HepG2 (cell line): ENCODE data around the gene HABP4. TPM values are rescaled to one million over a fixed set of nuclear protein-coding genes. Genes with fewer than 3 reads are reported as not detected.
A peak's percentile ranks its signal among the peaks of the same experiment; 100 is the strongest.

Experiments used
- ATM ChIP-seq: fragments of 450-650 bp; IDR thresholded peaks from 2 replicates; pipeline ENCODE4 v1.7.1; 2017; ENCODE audit warnings: mild to moderate bottlenecking, borderline replicate concordance
- HNF1B ChIP-seq: sonication (generic); formaldehyde crosslinking; IDR thresholded peaks from 2 replicates; pipeline ENCODE4 v1.5.1; 2020; ENCODE audit warnings: mild to moderate bottlenecking, moderate library complexity, missing genetic modification reagents
- KDM1A ChIP-seq: IDR thresholded peaks from 2 replicates; pipeline ENCODE4 v1.6.1; 2016; ENCODE audit warnings: missing compliant biosample characterization
- KLF11 ChIP-seq: IDR thresholded peaks from 2 replicates; pipeline ENCODE4 v1.6.1; 2016; ENCODE audit warnings: missing compliant biosample characterization
- MAFK ChIP-seq, 2 experiments: IDR thresholded peaks in 1 of 2; conservative IDR thresholded peaks in 1 of 2; 2 replicates each; pipeline ENCODE4 v1.6.1; 2011; ENCODE audit warnings: improper control_type of control experiment in 2 of 2, low read length in 2 of 2
- NFE2L2 ChIP-seq: fragments of 150-350 bp; IDR thresholded peaks from 2 replicates; pipeline ENCODE4 v1.6.1; 2014; ENCODE audit warnings: low read length
- PATZ1 ChIP-seq: sonication (generic); formaldehyde crosslinking; IDR thresholded peaks from 2 replicates; pipeline ENCODE4 v1.4.0; 2020; ENCODE audit warnings: missing genetic modification reagents
- PITX1 ChIP-seq: sonication (generic); formaldehyde crosslinking; IDR thresholded peaks from 2 replicates; pipeline ENCODE4 v1.5.1; 2020; ENCODE audit warnings: mild to moderate bottlenecking, missing genetic modification reagents
- POLR2AphosphoS2 ChIP-seq: IDR thresholded peaks from 2 replicates; pipeline ENCODE4 v1.6.1; 2011; ENCODE audit warnings: low read depth, low read length, improper control_type of control experiment
- PTBP1 ChIP-seq: fragments of 200-400 bp; formaldehyde crosslinking; IDR thresholded peaks from 2 replicates; pipeline ENCODE4 v1.6.1; 2018; ENCODE audit warnings: low read length, low read depth; ENCODE audit not compliant: poor library complexity, severe bottlenecking
- SOX13 ChIP-seq, 3 experiments: fragments of 450-650 bp in 1 of 3; sonication (generic) in 1 of 3; formaldehyde crosslinking in 1 of 3; IDR thresholded peaks in 2 of 3; conservative IDR thresholded peaks in 1 of 3; 2 replicates each; pipeline versions ENCODE4 v1.5.0 to v1.6.1; 2016 to 2020; ENCODE audit warnings: antibody characterized with exemption in 1 of 3, mild to moderate bottlenecking in 1 of 3, missing compliant biosample characterization in 1 of 3, missing genetic modification reagents in 1 of 3, moderate library complexity in 1 of 3
- SOX5 ChIP-seq: IDR thresholded peaks from 2 replicates; pipeline ENCODE4 v1.6.1; 2016; ENCODE audit warnings: borderline replicate concordance
- SUZ12 ChIP-seq: fragments of 150-350 bp; IDR thresholded peaks from 2 replicates; pipeline ENCODE4 v1.6.1; 2014; ENCODE audit warnings: low read depth, low read length
- TP53 ChIP-seq: sonication (generic); formaldehyde crosslinking; conservative IDR thresholded peaks from 2 replicates; pipeline ENCODE4 v1.4.0; 2020; ENCODE audit warnings: missing genetic modification reagents
- ZNF652 ChIP-seq: IDR thresholded peaks from 2 replicates; pipeline ENCODE4 v1.6.1; 2016; ENCODE audit warnings: low read depth, borderline replicate concordance
- ZNF691 ChIP-seq: sonication (generic); formaldehyde crosslinking; IDR thresholded peaks from 2 replicates; pipeline ENCODE4 v1.4.0; 2020; ENCODE audit warnings: missing genetic modification reagents, low read depth, mild to moderate bottlenecking, borderline replicate concordance
- ZNF816 ChIP-seq: sonication (generic); formaldehyde crosslinking; IDR thresholded peaks from 2 replicates; pipeline ENCODE4 v1.8.0; 2022; ENCODE audit warnings: missing genetic modification reagents, mild to moderate bottlenecking, borderline replicate concordance
- polyA plus RNA-seq, 8 experiments: library from polyadenylated mRNA; depleted of rRNA in 3 of 8; stranded (reverse) in 7 of 8; unstranded in 1 of 8; fragments of >200 nt; fragmentation: Illumina TruSeq in 4 of 8; extraction: Trizol in 4 of 8; gene quantifications; 2 replicates each; pipeline versions ENCODE4 v1.2.1 to v1.2.3, GENCODE V29; 2011 to 2016; ENCODE audit warnings: low read depth in 4 of 8, missing spikeins in 1 of 8, mixed read lengths in 1 of 8; ENCODE audit not compliant: insufficient read depth in 1 of 8
- total RNA-seq, 5 experiments: library from RNA; depleted of rRNA; stranded (reverse); fragments of >200 nt; fragmentation: Illumina TruSeq; extraction: Trizol; gene quantifications; 2 replicates each; pipeline ENCODE4 v1.2.3, GENCODE V29; 2016; ENCODE audit warnings: low read depth in 1 of 5
- TF ChIP-seq, protein P1 (sequence below): sonication (generic); formaldehyde crosslinking; IDR thresholded peaks from 2 replicates; pipeline ENCODE4 v1.4.0; 2020; ENCODE audit warnings: missing genetic modification reagents; ENCODE audit errors: not compliant biosample characterization
- TF ChIP-seq, protein P2 (sequence below): sonication (generic); formaldehyde crosslinking; IDR thresholded peaks from 2 replicates; pipeline ENCODE4 v1.4.0; 2020; ENCODE audit warnings: missing genetic modification reagents, mild to moderate bottlenecking, borderline replicate concordance

Gene HABP4
- total and polyA plus RNA-seq, 2 of the 13 experiments (the other 11 are each of a cell fraction or from before 2014, with no cell fraction given): 14.3 to 26.6 TPM

DNA sequence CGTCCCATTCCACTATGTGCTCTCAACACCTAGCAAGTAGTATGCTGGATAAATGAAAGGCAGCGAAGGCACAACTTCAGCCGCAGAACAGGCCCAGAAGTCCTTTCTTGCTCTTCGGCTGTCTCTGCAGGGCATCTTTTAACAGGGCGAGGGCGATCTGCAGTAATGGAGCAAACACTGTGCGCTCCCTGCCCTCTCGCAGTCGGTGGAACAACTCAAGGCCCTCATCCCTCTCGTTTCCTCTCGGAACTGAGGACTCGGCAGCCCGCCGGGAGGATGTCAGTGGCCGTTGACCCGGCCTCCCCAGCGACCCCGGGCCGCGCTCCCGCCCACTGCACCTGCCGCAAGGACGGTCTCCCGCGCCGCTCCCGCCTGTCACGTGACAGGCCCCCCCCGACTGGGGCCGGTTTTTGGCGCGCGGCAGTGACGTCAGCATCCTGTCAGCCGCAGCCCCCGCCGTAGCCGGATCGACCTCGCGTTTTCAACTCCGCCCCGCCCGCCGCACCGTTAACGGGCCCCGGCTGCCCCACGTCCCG is 32.9 kb upstream of the HABP4 start (continued):
- peak; percentile 74 for TF ChIP-seq PITX1 (CRISPR knock-in tag)
- TF ChIP-seq PATZ1: peak; percentile 100
- TF ChIP-seq ZNF691: peak; percentile 91
- no peak for TF ChIP-seq SOX13 (IDR thresholded peaks at IDR 0.05)
- no peak for TF ChIP-seq SOX13 (CRISPR knock-in tag; conservative IDR thresholded peaks at IDR 0.05 in 1 of 2, IDR thresholded peaks at IDR 0.05 in 1 of 2)
- TF ChIP-seq ATM: no peak
- TF ChIP-seq HNF1B: peak; percentile 83
- no peak for TF ChIP-seq MAFK (conservative IDR thresholded peaks at IDR 0.05 in 1 of 2, IDR thresholded peaks at IDR 0.05 in 1 of 2; ENCODE audit: low read length in 2 of 2)
- TF ChIP-seq SOX5: peak; percentile 63; the same call in 1 of the 2 replicates
- peak; percentile 58; the same call in 1 of the 2 replicates for TF ChIP-seq ZNF816 (CRISPR knock-in tag)
- TF ChIP-seq POLR2AphosphoS2: no peak
- TF ChIP-seq ZNF652: no peak
- 0 out of 2 replicates have a peak, but pooled peaks have one; percentile 58 for TF ChIP-seq TP53 (CRISPR knock-in tag)
- TF ChIP-seq, protein P1, sequence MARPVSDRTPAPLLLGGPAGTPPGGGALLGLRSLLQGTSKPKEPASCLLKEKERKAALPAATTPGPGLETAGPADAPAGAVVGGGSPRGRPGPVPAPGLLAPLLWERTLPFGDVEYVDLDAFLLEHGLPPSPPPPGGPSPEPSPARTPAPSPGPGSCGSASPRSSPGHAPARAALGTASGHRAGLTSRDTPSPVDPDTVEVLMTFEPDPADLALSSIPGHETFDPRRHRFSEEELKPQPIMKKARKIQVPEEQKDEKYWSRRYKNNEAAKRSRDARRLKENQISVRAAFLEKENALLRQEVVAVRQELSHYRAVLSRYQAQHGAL (CRISPR knock-in tag): no peak
- TF ChIP-seq KDM1A (CRISPR knock-in tag): no peak
- TF ChIP-seq, protein P2, sequence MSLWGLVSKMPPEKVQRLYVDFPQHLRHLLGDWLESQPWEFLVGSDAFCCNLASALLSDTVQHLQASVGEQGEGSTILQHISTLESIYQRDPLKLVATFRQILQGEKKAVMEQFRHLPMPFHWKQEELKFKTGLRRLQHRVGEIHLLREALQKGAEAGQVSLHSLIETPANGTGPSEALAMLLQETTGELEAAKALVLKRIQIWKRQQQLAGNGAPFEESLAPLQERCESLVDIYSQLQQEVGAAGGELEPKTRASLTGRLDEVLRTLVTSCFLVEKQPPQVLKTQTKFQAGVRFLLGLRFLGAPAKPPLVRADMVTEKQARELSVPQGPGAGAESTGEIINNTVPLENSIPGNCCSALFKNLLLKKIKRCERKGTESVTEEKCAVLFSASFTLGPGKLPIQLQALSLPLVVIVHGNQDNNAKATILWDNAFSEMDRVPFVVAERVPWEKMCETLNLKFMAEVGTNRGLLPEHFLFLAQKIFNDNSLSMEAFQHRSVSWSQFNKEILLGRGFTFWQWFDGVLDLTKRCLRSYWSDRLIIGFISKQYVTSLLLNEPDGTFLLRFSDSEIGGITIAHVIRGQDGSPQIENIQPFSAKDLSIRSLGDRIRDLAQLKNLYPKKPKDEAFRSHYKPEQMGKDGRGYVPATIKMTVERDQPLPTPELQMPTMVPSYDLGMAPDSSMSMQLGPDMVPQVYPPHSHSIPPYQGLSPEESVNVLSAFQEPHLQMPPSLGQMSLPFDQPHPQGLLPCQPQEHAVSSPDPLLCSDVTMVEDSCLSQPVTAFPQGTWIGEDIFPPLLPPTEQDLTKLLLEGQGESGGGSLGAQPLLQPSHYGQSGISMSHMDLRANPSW (CRISPR knock-in tag): 0 out of 2 replicates have a peak, but pooled peaks have one; percentile 88
- TF ChIP-seq SUZ12: no peak
- no peak for TF ChIP-seq NFE2L2
- 0 out of 2 replicates have a peak, but pooled peaks have one; percentile 68 for TF ChIP-seq KLF11 (CRISPR knock-in tag)
- no peak for TF ChIP-seq PTBP1
